ENCODE data around the gene FOLH1.
"Not testable (repeated sequence)": the region's sequence is repeated elsewhere in the genome, so short reads cannot be mapped to it uniquely, and the experiment has no call there.

The FOLH1 gene

DNA sequence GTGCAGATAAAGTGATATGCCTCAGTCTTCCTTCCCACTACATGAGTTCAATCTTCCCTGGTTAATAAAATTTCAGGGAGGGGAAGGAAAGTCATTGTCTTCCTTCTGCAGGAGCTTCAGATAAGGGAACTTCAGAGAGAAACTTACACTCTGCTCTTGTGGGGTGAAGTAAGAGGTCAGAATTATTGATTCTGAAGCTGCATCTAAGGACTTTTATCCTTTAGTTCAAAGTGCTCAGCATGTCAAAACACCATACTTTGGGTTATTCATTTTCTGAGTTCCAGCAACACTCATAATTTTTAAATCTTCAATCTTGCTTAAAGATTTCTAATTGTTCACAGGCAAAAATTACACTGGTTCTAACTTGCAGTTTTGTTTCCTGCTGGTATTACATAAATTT lies 33.0 kb downstream of the FOLH1 start:
- not testable (repeated sequence) for DNase-seq

DNA sequence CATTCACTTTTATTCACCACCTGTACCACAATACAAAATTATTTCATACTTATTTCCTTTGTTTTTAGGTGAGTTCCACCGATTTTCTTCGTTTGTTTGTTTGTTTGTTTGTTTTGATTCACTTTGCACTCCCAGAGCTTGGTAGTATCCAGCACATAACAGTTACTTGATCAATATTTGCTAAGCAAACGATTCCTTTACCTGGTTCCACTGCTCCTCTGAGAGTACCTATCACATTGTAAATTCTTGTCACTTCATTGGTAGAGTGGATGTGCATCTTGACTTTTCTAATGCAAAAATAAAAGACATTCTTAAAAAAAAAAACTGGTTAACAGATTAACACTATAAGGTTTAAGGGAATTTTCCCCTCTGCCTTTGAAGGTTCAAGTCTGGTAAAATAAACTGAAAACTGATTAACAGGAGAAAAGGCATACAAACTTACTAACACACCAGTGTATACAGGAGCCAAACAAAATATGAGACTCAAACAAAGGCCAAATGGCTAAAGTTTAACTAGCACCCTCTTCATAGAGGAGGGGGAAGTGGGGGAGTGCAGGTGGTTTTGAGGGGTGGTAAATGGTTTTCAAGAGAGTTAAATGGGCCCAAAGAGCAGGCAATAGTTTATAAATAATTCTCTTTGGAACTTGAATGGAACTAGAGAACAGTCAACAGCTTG lies 33.6 kb downstream of the FOLH1 start:
- not testable (repeated sequence) for DNase-seq

DNA sequence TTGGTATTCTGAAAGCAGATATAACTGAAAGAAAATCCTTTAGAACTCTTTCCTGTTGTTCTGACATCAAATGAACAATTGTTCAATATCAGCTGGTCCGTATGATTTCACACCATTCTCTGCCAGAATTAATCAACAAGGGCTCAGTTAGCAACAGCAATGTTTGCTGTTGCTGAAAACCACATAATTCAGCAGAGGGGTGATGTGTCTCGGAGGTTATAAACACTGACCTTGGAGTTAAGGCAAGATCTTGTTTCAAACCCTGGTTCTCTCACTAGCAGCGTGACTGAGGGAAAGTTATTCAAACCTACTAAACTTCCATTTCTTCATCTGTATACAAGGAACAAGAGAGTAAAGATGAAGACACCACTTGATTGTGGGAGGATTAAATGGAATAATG lies 36.8 kb downstream of the FOLH1 start:
- DNase-seq: not testable (repeated sequence)

DNA sequence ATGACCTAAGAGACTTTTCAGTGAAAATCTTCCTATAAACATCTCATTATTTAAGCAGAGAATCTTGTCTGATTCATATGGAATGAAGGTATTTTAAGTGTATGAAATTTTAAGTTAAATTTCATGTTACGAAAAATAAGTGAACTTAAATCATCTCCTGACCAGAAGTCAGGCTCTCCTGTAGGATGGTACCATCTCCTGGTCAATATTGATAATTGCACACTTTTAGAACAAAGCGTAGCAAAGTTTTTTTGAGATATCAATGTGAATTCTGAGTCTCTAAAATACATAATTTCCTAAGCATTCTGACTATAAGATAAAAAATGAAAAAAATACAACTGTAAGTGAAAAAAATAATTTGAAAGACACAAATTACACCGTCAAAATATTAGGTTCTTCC lies 38.8 kb downstream of the FOLH1 start:
- not testable (repeated sequence) for DNase-seq

DNA sequence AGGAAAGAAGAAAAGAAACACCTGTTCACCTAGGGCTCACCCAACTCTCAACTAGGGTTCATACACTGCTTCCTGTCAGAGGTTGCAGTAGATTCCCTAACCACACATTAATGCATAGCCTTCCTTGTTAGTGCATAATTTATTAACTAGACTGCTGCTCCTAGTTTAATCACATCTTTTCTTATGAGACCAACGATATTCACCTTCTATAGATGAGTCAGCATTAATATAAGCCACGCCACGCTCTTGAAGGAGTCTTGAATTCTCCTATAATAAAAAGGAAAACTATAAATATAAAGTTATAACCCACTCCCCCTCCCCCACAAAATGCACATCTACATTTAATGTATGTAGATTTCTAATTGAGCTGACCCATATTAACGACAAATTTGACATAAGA lies 39.4 kb downstream of the FOLH1 start:
- DNase-seq: not testable (repeated sequence)

DNA sequence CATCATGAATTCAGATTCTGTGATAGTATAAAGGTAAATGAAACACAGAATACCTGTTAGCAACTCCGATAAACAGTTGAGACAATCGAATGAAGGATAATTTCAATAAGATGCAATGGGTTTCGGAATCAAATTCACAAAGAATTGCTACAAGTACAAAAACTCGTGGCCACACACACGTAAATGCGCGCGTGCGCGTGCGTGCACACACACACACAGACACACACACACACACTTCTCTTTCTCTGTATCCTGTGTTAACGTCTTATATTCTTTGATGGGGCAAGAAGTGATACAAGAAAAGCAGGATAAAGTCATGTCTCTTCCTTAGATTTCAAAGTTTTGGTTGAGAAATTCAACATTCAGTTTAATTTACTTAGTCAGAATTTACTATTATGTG lies 57.2 kb downstream of the FOLH1 start:
- no peak for DNase-seq

DNA sequence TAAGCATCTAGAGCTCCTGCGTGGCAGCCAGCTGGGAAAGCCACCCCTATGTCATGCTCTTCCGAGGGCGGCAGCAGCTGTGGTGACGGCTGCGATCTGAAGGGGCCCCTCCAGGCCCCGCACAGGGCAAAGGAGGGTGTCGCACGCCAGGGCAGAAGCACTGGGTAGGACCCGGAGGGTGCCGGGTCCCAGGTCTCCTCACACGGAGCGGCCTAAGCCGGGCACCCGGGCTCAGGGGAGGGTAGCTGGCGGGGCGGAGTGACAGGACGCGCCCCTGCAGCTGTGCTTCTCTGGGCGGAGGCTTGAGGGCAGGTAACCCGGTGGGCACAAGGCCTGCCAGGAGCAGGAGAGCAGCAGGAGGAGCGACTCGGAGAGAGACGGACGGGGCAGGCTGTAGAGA lies 106.0 kb downstream of the FOLH1 start:
- not testable (repeated sequence) for DNase-seq

All from activated effector memory CD4-positive, alpha-beta T cell treated with Interleukin-2 at 50 U/mL for 16 hours (primary cell).